ENCODE data around the gene TAGLN3.

TAGLN3 gene

DNA sequence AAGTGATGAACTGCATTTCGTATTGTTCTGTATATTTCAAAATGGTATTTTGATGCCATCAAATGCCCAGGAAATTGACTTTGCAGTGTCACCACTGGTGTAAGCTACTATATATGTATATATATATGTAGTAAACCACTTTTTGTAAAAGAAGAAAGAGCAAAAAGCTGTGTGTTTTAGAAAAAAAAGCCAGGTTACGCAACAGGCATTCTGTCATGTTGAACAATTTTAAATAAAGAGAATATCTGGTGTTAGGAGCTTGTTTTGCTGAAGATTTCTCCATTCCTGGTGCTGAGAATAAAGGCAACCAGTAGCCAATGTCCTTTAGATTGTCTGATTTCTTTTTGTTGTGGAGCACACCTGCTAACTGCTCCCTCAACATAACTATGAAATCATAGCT is 23.6 kb upstream of the TAGLN3 start:
- no peak overlapping the region for H3K4me3 ChIP-seq (replicated peaks; ENCODE audit: low read depth, low read length)
- TF ChIP-seq CTCF (IDR thresholded peaks at IDR 0.05; ENCODE audit: low read depth, low read length, missing control alignments) = no peak
- DNase-seq (ENCODE audit: extremely low read depth, low read depth) = no peak

DNA sequence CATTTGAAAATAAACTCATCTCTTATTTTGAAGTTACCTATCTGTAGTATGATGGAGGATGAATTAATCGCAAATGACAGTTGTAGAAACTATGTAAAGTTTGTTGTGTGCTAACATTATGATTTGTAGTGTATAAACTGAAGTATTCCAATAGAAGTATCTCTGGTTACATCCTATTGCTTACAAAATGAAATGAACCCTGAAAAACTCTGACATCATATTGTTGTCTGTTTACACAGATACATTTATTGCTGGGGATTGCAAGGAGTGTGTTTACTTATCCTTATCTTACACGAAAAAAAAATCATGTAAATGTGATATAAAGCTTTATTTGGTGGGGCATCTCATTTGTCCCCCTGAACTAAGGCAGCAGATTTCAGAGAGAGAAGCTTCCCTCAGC is 22.5 kb upstream of the TAGLN3 start:
- TF ChIP-seq CTCF (IDR thresholded peaks at IDR 0.05; ENCODE audit: low read depth, low read length, missing control alignments) = no peak
- DNase-seq (ENCODE audit: extremely low read depth, low read depth) = no peak
- H3K4me3 ChIP-seq (replicated peaks; ENCODE audit: low read depth, low read length) = no peak overlapping the region

DNA sequence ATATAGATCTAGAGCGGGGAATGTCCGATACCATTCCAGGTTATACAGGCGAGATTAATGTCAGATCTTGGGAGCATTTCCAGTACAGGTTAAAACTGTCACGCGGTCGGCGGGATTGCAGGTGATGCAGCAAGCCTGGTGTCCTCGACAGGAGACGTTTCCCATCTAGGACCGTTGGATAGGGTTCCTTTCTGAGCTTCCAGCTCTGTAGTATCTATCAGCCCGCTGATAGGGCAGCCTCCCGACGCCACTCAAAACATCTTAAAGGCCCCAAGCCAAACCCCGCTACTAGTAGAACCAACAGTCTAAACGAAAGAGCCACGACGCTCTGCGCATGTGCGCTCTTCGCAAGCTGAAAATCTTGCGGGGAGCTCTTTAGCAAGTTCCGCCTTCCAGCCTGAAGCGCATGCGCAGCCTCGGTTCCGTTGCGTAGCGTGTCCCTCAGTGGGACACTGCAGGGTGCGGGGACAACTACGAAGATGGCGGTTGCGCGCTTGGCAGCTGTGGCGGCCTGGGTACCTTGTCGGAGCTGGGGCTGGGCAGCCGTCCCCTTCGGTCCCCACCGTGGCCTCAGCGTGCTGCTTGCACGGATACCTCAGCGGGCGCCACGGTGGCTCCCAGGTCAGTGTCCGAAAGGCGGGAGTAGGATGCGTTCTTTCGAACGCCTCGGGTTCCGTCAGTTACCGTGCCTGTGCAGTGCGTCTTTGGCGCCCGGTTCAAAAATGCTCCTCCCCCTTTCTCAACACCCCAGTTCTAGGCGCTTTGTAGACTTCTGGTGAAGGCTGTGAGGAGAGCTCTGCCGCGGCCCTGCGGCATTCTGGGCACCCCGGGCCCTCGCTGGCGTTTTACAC is 19.9 kb upstream of the TAGLN3 start, which contains the start of gene ABHD10:
Gene ABHD10, plus strand, starts transcription at position 444 of the 851 bp plus-strand sequence. Its CDS starts 36 bp downstream, at position 480.
- DNase-seq (ENCODE audit: extremely low read depth, low read depth) = peak; percentile 97
- no peak for TF ChIP-seq CTCF (IDR thresholded peaks at IDR 0.05; ENCODE audit: low read depth, low read length, missing control alignments)
- peak within 1 kb of the TSS; percentile 73 for H3K4me3 ChIP-seq (replicated peaks; ENCODE audit: low read depth, low read length)

DNA sequence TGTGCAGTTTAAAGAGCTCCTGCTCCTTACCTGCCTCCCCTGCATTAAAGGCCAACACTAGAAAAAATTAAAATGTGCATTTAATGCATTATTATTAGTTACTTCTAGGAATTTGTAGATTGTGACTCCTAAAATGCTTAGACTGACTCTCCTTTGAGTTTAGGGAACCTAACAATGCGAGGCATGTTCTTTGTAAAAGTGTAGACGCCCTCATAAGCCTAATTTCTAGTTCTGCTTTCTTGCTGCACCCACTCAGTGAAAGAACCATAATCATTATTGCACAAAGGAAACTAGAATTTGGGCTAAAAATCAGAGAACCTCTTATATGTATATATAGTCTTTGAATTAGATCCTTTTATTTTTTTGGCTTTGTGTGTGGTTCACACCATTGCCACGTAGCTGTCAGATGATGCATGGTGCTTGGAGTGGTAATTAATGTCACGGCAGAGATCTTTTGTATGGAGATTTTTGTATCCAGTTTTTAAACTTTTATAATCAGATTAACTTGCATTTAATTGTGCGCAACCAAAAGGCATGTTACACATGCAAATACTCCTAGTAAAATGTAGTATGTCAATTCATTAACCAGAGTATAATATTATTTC is 19.2 kb upstream of the TAGLN3 start:
- no peak for TF ChIP-seq CTCF (IDR thresholded peaks at IDR 0.05; ENCODE audit: low read depth, low read length, missing control alignments)
- no peak for DNase-seq (ENCODE audit: extremely low read depth, low read depth)
- peak overlapping the region; percentile 73 for H3K4me3 ChIP-seq (replicated peaks; ENCODE audit: low read depth, low read length)

GRCh38 chr3:111980716-111981456 is 17.8 kb upstream of the TAGLN3 start:
- no peak for TF ChIP-seq CTCF (IDR thresholded peaks at IDR 0.05; ENCODE audit: low read depth, low read length, missing control alignments)
- no peak for DNase-seq (ENCODE audit: extremely low read depth, low read depth)
- peak overlapping the region; percentile 73 for H3K4me3 ChIP-seq (replicated peaks; ENCODE audit: low read depth, low read length)

DNA sequence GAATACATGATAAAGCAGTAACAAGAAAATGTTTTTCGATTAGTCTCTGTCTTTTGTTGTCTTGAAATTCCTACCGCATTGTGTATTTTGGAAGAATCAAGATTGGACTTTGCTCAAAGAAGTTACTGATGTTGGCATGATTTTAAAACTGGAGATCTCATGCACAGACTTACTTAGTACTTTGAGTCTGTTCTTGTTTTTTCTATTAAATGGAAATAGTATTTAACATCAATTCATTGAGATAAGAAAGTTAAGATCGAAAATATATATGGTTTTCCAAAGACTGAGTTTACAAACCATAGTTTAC is 17.3 kb upstream of the TAGLN3 start:
- DNase-seq (ENCODE audit: extremely low read depth, low read depth) = no peak
- H3K4me3 ChIP-seq (replicated peaks; ENCODE audit: low read depth, low read length) = no peak overlapping the region
- TF ChIP-seq CTCF (IDR thresholded peaks at IDR 0.05; ENCODE audit: low read depth, low read length, missing control alignments) = no peak

All from HFF-Myc (cell line).